Endothelial cell (in vitro differentiated cells): ENCODE measurements around the gene TAS2R4. TPM values are rescaled to one million over a fixed set of nuclear protein-coding genes. Genes with fewer than 3 reads are reported as not detected.

Experiments used
- DNase-seq: peaks from one replicate; pipeline ENCODE4 v3.0.0; 2021; ENCODE audit warnings: low spot score
- H3K27ac Mint-ChIP-seq: one replicate; pipeline ENCODE4 v1.8.0; 2021; ENCODE audit warnings: mixed read lengths, inconsistent platforms; ENCODE audit not compliant: unreplicated experiment
- H3K27me3 Mint-ChIP-seq: one replicate; pipeline ENCODE4 v1.8.0; 2021; ENCODE audit warnings: mild to moderate bottlenecking, moderate library complexity, mixed read lengths, inconsistent platforms; ENCODE audit not compliant: unreplicated experiment
- H3K36me3 Mint-ChIP-seq: one replicate; pipeline ENCODE4 v1.8.0; 2021; ENCODE audit warnings: mild to moderate bottlenecking, low read depth, mixed read lengths, inconsistent platforms; ENCODE audit not compliant: unreplicated experiment
- H3K4me1 Mint-ChIP-seq: one replicate; pipeline ENCODE4 v1.8.0; 2021; ENCODE audit warnings: mild to moderate bottlenecking, mixed read lengths, inconsistent platforms; ENCODE audit not compliant: unreplicated experiment
- H3K4me3 Mint-ChIP-seq: one replicate; pipeline ENCODE4 v1.8.0; 2021; ENCODE audit warnings: mild to moderate bottlenecking, mixed read lengths, inconsistent platforms; ENCODE audit not compliant: unreplicated experiment
- H3K9me3 Mint-ChIP-seq: one replicate; pipeline ENCODE4 v1.8.0; 2021; ENCODE audit warnings: mixed read lengths, inconsistent platforms; ENCODE audit not compliant: unreplicated experiment
- CTCF ChIP-seq: fragments of 200-600 bp; sonication (generic); IDR thresholded peaks from one replicate; pipeline ENCODE4 v1.5.0; 2021; ENCODE audit warnings: antibody characterized with exemption; ENCODE audit not compliant: unreplicated experiment
- total RNA-seq: library from RNA; stranded (reverse); fragmentation: NEBNext Ultra II Directional; extraction: Animal tissue kit (Norgen Biotek cat#: 25700); gene quantifications from one replicate; pipeline ENCODE4 v1.2.1, GENCODE V29; 2021; ENCODE audit not compliant: unreplicated experiment

TAS2R4 gene
- total RNA-seq, 1 donor from 2014 or later: 1.1 TPM

- Mint-ChIP-seq H3K36me3 (no peaks in the 10 kb centered on the region), H3K4me1 (peaks cover 16% of the 10 kb centered on the region), H3K4me3 (peak within 1 kb of the TSS; percentile 98), H3K27me3 (peaks cover 6% of the 10 kb centered on the region), H3K9me3 (no peaks in the 10 kb centered on the region), H3K27ac (peak within 1 kb of the TSS; percentile 98)
- peak; percentile 83 for DNase-seq
- peak; percentile 71 for TF ChIP-seq CTCF
These were observed 38.5 kb upstream of the TAS2R4 start, which contains the start of gene SSBP1 for GRCh38 chr7:141737836-141738591. Gene SSBP1 (plus strand): TSS chr7:141738358. CDS start chr7:141739167, 809 bp downstream.

GRCh38 chr7:141738592-141739013 is 37.9 kb upstream of the TAS2R4 start:
- H3K27ac Mint-ChIP-seq: peak overlapping the region; percentile 98
- H3K9me3 Mint-ChIP-seq: no peaks in the 10 kb centered on the region
- H3K27me3 Mint-ChIP-seq: peaks cover 6% of the 10 kb centered on the region
- H3K36me3 Mint-ChIP-seq: peaks cover 5% of the 10 kb centered on the region
- no peak for DNase-seq
- peak overlapping the region; percentile 98 for H3K4me3 Mint-ChIP-seq
- TF ChIP-seq CTCF: no peak
- H3K4me1 Mint-ChIP-seq: peaks cover 16% of the 10 kb centered on the region

- no peak for TF ChIP-seq CTCF
- no peaks in the 10 kb centered on the region for H3K9me3 Mint-ChIP-seq
- H3K36me3 Mint-ChIP-seq: peaks cover 10% of the 10 kb centered on the region
- DNase-seq: no peak
- H3K4me1 Mint-ChIP-seq: peaks cover 16% of the 10 kb centered on the region
- peak overlapping the region; percentile 85 for H3K4me3 Mint-ChIP-seq
- peak overlapping the region; percentile 68 for H3K27ac Mint-ChIP-seq
- peaks cover 6% of the 10 kb centered on the region for H3K27me3 Mint-ChIP-seq
These were observed 37.2 kb upstream of the TAS2R4 start for GRCh38 chr7:141739250-141739649.

- H3K4me3 Mint-ChIP-seq: no peak overlapping the region
- H3K27me3 Mint-ChIP-seq: peaks cover 6% of the 10 kb centered on the region
- peaks cover 16% of the 10 kb centered on the region for H3K36me3 Mint-ChIP-seq
- no peaks in the 10 kb centered on the region for H3K9me3 Mint-ChIP-seq
- no peak overlapping the region for H3K27ac Mint-ChIP-seq
- no peak for DNase-seq
- H3K4me1 Mint-ChIP-seq: peaks cover 16% of the 10 kb centered on the region
- TF ChIP-seq CTCF: no peak
These were observed 34.2 kb upstream of the TAS2R4 start for GRCh38 chr7:141742229-141742628.

GRCh38 chr7:141744131-141744530 is 32.3 kb upstream of the TAS2R4 start:
- no peak for TF ChIP-seq CTCF
- no peak overlapping the region for H3K27ac Mint-ChIP-seq
- peaks cover 3% of the 10 kb centered on the region for H3K27me3 Mint-ChIP-seq
- no peaks in the 10 kb centered on the region for H3K9me3 Mint-ChIP-seq
- peaks cover 22% of the 10 kb centered on the region for H3K36me3 Mint-ChIP-seq
- DNase-seq: no peak
- peaks cover 9% of the 10 kb centered on the region for H3K4me1 Mint-ChIP-seq
- H3K4me3 Mint-ChIP-seq: no peak overlapping the region
